ENCODE results near the gene NFATC1. TPM values are rescaled to one million over a fixed set of nuclear protein-coding genes. Genes with fewer than 3 reads are reported as not detected.

Gene NFATC1
- total and polyA plus RNA-seq, 2 experiments from 2014 or later, result 4.2 to 11.3 TPM

- H3K4me3 ChIP-seq, result no peak overlapping the region
- H3K9me2 ChIP-seq (replicated peaks; ENCODE audit: insufficient read depth), result no peaks in the 10 kb centered on the region
- H3K27me3 ChIP-seq, result no peaks in the 10 kb centered on the region
- DNase-seq (ENCODE audit: low spot score), result no peak
- TF ChIP-seq, protein P1, sequence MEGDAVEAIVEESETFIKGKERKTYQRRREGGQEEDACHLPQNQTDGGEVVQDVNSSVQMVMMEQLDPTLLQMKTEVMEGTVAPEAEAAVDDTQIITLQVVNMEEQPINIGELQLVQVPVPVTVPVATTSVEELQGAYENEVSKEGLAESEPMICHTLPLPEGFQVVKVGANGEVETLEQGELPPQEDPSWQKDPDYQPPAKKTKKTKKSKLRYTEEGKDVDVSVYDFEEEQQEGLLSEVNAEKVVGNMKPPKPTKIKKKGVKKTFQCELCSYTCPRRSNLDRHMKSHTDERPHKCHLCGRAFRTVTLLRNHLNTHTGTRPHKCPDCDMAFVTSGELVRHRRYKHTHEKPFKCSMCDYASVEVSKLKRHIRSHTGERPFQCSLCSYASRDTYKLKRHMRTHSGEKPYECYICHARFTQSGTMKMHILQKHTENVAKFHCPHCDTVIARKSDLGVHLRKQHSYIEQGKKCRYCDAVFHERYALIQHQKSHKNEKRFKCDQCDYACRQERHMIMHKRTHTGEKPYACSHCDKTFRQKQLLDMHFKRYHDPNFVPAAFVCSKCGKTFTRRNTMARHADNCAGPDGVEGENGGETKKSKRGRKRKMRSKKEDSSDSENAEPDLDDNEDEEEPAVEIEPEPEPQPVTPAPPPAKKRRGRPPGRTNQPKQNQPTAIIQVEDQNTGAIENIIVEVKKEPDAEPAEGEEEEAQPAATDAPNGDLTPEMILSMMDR (IDR thresholded peaks at IDR 0.05; ENCODE audit: poor library complexity), result no peak
- no peak for TF ChIP-seq EZH2 (IDR thresholded peaks at IDR 0.05; ENCODE audit: borderline replicate concordance)
- H3K36me3 ChIP-seq (replicated peaks; ENCODE audit: insufficient read depth, low read depth), result no peaks in the 10 kb centered on the region
- 92% methylated on average over 16 of the region's 22 CpGs for WGBS (ENCODE audit: low lambda C conversion rate, missing lambda C conversion rate)
- H3K79me2 ChIP-seq, result no peaks in the 10 kb centered on the region
- no peaks in the 10 kb centered on the region for H3K4me1 ChIP-seq (ENCODE audit: insufficient read depth)
- H3K9me3 ChIP-seq (ENCODE audit: low read depth), result no peaks in the 10 kb centered on the region
- no peak overlapping the region for H2AFZ ChIP-seq
- no peaks in the 10 kb centered on the region for H4K20me1 ChIP-seq (ENCODE audit: insufficient read depth, poor library complexity, severe bottlenecking)
- no peak overlapping the region for H3K27ac ChIP-seq
- H3K4me2 ChIP-seq, result no peak overlapping the region
These were observed 82.2 kb downstream of the NFATC1 start for GRCh38 chr18:79477711-79478483.

GRCh38 chr18:79478484-79479115 lies 82.9 kb downstream of the NFATC1 start:
- 97% methylated on average over 33 of the region's 33 CpGs for WGBS (ENCODE audit: low lambda C conversion rate, missing lambda C conversion rate)
- no peaks in the 10 kb centered on the region for H3K36me3 ChIP-seq (replicated peaks; ENCODE audit: insufficient read depth, low read depth)

GRCh38 chr18:79479116-79479760 lies 83.5 kb downstream of the NFATC1 start:
- Histone ChIP-seq H3K9me3 (ENCODE audit: low read depth) (no peaks in the 10 kb centered on the region), H2AFZ (no peak overlapping the region), H3K36me3 (replicated peaks; ENCODE audit: insufficient read depth, low read depth) (no peaks in the 10 kb centered on the region), H3K27ac (no peak overlapping the region), H3K27me3 (no peaks in the 10 kb centered on the region), H3K9me2 (replicated peaks; ENCODE audit: insufficient read depth) (no peaks in the 10 kb centered on the region), H3K4me2 (no peak overlapping the region), H3K4me1 (ENCODE audit: insufficient read depth) (no peaks in the 10 kb centered on the region), H3K79me2 (no peaks in the 10 kb centered on the region), H3K4me3 (no peak overlapping the region), H4K20me1 (ENCODE audit: insufficient read depth, poor library complexity, severe bottlenecking) (no peaks in the 10 kb centered on the region)
- no peak for DNase-seq (ENCODE audit: low spot score)
- 91% methylated on average over 25 of the region's 25 CpGs for WGBS (ENCODE audit: low lambda C conversion rate, missing lambda C conversion rate)
- TF ChIP-seq, protein P1 (IDR thresholded peaks at IDR 0.05; ENCODE audit: poor library complexity), result no peak
- no peak for TF ChIP-seq EZH2phosphoT487 (IDR thresholded peaks at IDR 0.05; ENCODE audit: low read depth, severe bottlenecking, unreplicated experiment)
- no peak for TF ChIP-seq EZH2 (IDR thresholded peaks at IDR 0.05; ENCODE audit: borderline replicate concordance)

More at GRCh38 chr18:79478484-79479115, 82.9 kb downstream of the NFATC1 start:
- no peaks in the 10 kb centered on the region for H3K9me3 ChIP-seq (ENCODE audit: low read depth)
- no peak overlapping the region for H2AFZ ChIP-seq
- H3K27me3 ChIP-seq, result no peaks in the 10 kb centered on the region
- H3K4me1 ChIP-seq (ENCODE audit: insufficient read depth), result no peaks in the 10 kb centered on the region
- no peak for TF ChIP-seq EZH2 (IDR thresholded peaks at IDR 0.05; ENCODE audit: borderline replicate concordance)
- TF ChIP-seq, protein P1 (IDR thresholded peaks at IDR 0.05; ENCODE audit: poor library complexity), result no peak
- no peak overlapping the region for H3K27ac ChIP-seq
- no peaks in the 10 kb centered on the region for H3K79me2 ChIP-seq
- no peak overlapping the region for H3K4me3 ChIP-seq
- DNase-seq (ENCODE audit: low spot score), result no peak
- no peaks in the 10 kb centered on the region for H3K9me2 ChIP-seq (replicated peaks; ENCODE audit: insufficient read depth)
- H3K4me2 ChIP-seq, result no peak overlapping the region
- no peaks in the 10 kb centered on the region for H4K20me1 ChIP-seq (ENCODE audit: insufficient read depth, poor library complexity, severe bottlenecking)
